K562 (cell line): Measurements from ENCODE around the gene SLC25A44. TPM values are rescaled to one million over a fixed set of nuclear protein-coding genes. Genes with fewer than 3 reads are reported as not detected.

ENCODE experiments used
- ATF1 ChIP-seq, 2 experiments: fragments of 450-650 bp in 1 of 2; IDR thresholded peaks; 2 replicates each; pipeline ENCODE4 v1.6.1; 2016; ENCODE audit warnings: missing compliant biosample characterization in 1 of 2, missing genetic modification characterization in 1 of 2
- CC2D1A ChIP-seq: fragments of 450-650 bp; IDR thresholded peaks from 2 replicates; pipeline ENCODE4 v1.6.1; 2017; ENCODE audit warnings: mild to moderate bottlenecking
- CREB3 ChIP-seq: fragments of 450-650 bp; conservative IDR thresholded peaks from 2 replicates; pipeline ENCODE4 v1.6.1; 2016; ENCODE audit warnings: missing genetic modification characterization, low read depth, mild to moderate bottlenecking, missing compliant biosample characterization, moderate library complexity
- DEAF1 ChIP-seq: fragments of 450-650 bp; formaldehyde crosslinking; IDR thresholded peaks from 2 replicates; pipeline ENCODE4 v1.4.0; 2020; ENCODE audit warnings: mild to moderate bottlenecking, moderate library complexity
- E2F4 ChIP-seq: sonication (generic); formaldehyde crosslinking; IDR thresholded peaks from 2 replicates; pipeline ENCODE4 v1.8.0; 2022; ENCODE audit warnings: mild to moderate bottlenecking, low read depth, missing genetic modification reagents
- GATA2 ChIP-seq: sonication (generic); formaldehyde crosslinking; IDR thresholded peaks from 2 replicates; pipeline ENCODE4 v1.4.0; 2020; ENCODE audit warnings: mild to moderate bottlenecking, missing genetic modification reagents
- GATAD2A ChIP-seq: fragments of 450-650 bp; IDR thresholded peaks from 2 replicates; pipeline ENCODE4 v1.6.1; 2017
- KLF1 ChIP-seq: fragments of 450-650 bp; IDR thresholded peaks from 2 replicates; pipeline ENCODE4 v1.6.1; 2016; ENCODE audit warnings: missing genetic modification characterization, missing compliant biosample characterization
- MAFK ChIP-seq: IDR thresholded peaks from 2 replicates; pipeline ENCODE4 v1.6.1; 2011; ENCODE audit warnings: low read length, improper control_type of control experiment
- MEIS2 ChIP-seq: fragments of 450-650 bp; IDR thresholded peaks from 2 replicates; pipeline ENCODE4 v1.6.1; 2014; ENCODE audit warnings: mild to moderate bottlenecking; ENCODE audit not compliant: partially characterized antibody
- NFRKB ChIP-seq: fragments of 450-650 bp; IDR thresholded peaks from 2 replicates; pipeline ENCODE4 v1.6.1; 2016; ENCODE audit warnings: low read depth
- SMARCE1 ChIP-seq: fragments of 450-650 bp; IDR thresholded peaks from 2 replicates; pipeline ENCODE4 v1.7.1; 2016; ENCODE audit warnings: mild to moderate bottlenecking
- SREBF2 ChIP-seq: sonication (generic); formaldehyde crosslinking; IDR thresholded peaks from 2 replicates; pipeline ENCODE4 v1.4.0; 2020; ENCODE audit warnings: mild to moderate bottlenecking, missing genetic modification reagents
- STAT5A ChIP-seq: IDR thresholded peaks from 2 replicates; pipeline ENCODE4 v1.6.1; 2012; ENCODE audit warnings: low read length, inconsistent platforms, borderline replicate concordance
- TFAP4 ChIP-seq: sonication (generic); formaldehyde crosslinking; IDR thresholded peaks from 2 replicates; pipeline ENCODE4 v1.8.0; 2022; ENCODE audit warnings: missing genetic modification reagents, mild to moderate bottlenecking, moderate library complexity, borderline replicate concordance
- ZNF133 ChIP-seq: fragments of 250-450 bp; sonication (Bioruptor Pico); IDR thresholded peaks from 2 replicates; pipeline ENCODE4 v1.4.0; 2020; ENCODE audit warnings: mild to moderate bottlenecking
- ZNF277 ChIP-seq: fragments of 250-450 bp; sonication (Bioruptor Pico); IDR thresholded peaks from 2 replicates; pipeline ENCODE4 v1.8.0; 2022; ENCODE audit warnings: inconsistent platforms, mild to moderate bottlenecking, moderate library complexity, borderline replicate concordance
- ZNF639 ChIP-seq, 2 experiments: fragments of 200-800 bp in 1 of 2; sonication (Bioruptor generic) in 1 of 2; sonication (generic) in 1 of 2; formaldehyde crosslinking in 1 of 2; IDR thresholded peaks in 1 of 2; conservative IDR thresholded peaks in 1 of 2; 2 replicates each; pipeline versions ENCODE4 v1.5.0 to v1.6.1; 2016 to 2020; ENCODE audit warnings: missing compliant biosample characterization in 1 of 2, missing genetic modification characterization in 1 of 2, missing genetic modification reagents in 1 of 2
- ZNF785 ChIP-seq: fragments of 250-450 bp; sonication (Bioruptor Pico); IDR thresholded peaks from 2 replicates; pipeline ENCODE4 v1.4.0; 2020; ENCODE audit warnings: mild to moderate bottlenecking
- ZNF79 ChIP-seq: fragments of 250-450 bp; sonication (Bioruptor Pico); IDR thresholded peaks from 2 replicates; pipeline ENCODE4 v1.4.0; 2020; ENCODE audit warnings: low read depth, mild to moderate bottlenecking, moderate library complexity
- polyA plus RNA-seq, 8 experiments: library from polyadenylated mRNA; depleted of rRNA in 4 of 8; stranded (reverse) in 5 of 8; unstranded in 3 of 8; fragments of >200 nt; fragmentation: Nextera tagmentation in 2 of 8; fragmentation: Illumina TruSeq in 1 of 8; extraction: Ambion mirVana in 2 of 8; extraction: Trizol in 1 of 8; gene quantifications; 2 replicates each; pipeline versions ENCODE4 v1.2.1 to v1.2.3, GENCODE V29; 2011 to 2014; ENCODE audit warnings: inconsistent platforms in 1 of 8, missing spikeins in 1 of 8
- total RNA-seq, 7 experiments: library from RNA; depleted of rRNA in 6 of 7; stranded (reverse); fragments of >200 nt in 6 of 7; fragmentation: Illumina TruSeq in 2 of 7; extraction: Trizol in 2 of 7; gene quantifications; 2 replicates each; pipeline versions ENCODE4 v1.2.1 to v1.2.3, GENCODE V29; 2011 to 2021; ENCODE audit warnings: low replicate concordance in 1 of 7

The SLC25A44 gene
- total and polyA plus RNA-seq, 9 of the 15 experiments (the other 6 are each of a cell fraction or from before 2014, with no cell fraction given), result 4.4 to 22.8 (median 12.5) TPM

- no peak for TF ChIP-seq CREB3 (tag)
- TF ChIP-seq KLF1, result no peak
- no peak for TF ChIP-seq ZNF277 (CRISPR knock-in tag)
- no peak for TF ChIP-seq CC2D1A
- TF ChIP-seq ATF1 (CRISPR knock-in tag; IDR thresholded peaks at IDR 0.05), result no peak
- TF ChIP-seq ATF1 (tag; IDR thresholded peaks at IDR 0.05), result no peak
- peak; percentile 64 for TF ChIP-seq MEIS2
- no peak for TF ChIP-seq STAT5A
- no peak for TF ChIP-seq SMARCE1
- TF ChIP-seq TFAP4 (CRISPR knock-in tag), result 0 out of 2 replicates have a peak, but pooled peaks have one; percentile 16
- TF ChIP-seq GATAD2A, result no peak
- no peak for TF ChIP-seq E2F4 (CRISPR knock-in tag)
- TF ChIP-seq ZNF133 (CRISPR knock-in tag), result no peak
- TF ChIP-seq NFRKB, result no peak
- no peak for TF ChIP-seq ZNF79
- no peak for TF ChIP-seq ZNF639 (CRISPR knock-in tag; conservative IDR thresholded peaks at IDR 0.05 in 1 of 2, IDR thresholded peaks at IDR 0.05 in 1 of 2)
- peak; percentile 65; the same call in 1 of the 2 replicates for TF ChIP-seq MAFK
- TF ChIP-seq GATA2, result no peak
- TF ChIP-seq ZNF785 (CRISPR knock-in tag), result no peak
- TF ChIP-seq SREBF2 (CRISPR knock-in tag), result no peak
- TF ChIP-seq DEAF1, result no peak
These were observed 38.4 kb downstream of the SLC25A44 start (continued) for GRCh38 chr1:156232201-156232894.
